Hepatocyte (in vitro differentiated cells): ENCODE data around the gene MYO1E.

Experiments
- EZH2 ChIP-seq: fragments of 200-600 bp; sonication (generic); IDR thresholded peaks from 2 replicates; pipeline ENCODE4 v1.6.1; 2016; ENCODE audit warnings: antibody characterized with exemption, mild to moderate bottlenecking, borderline replicate concordance
- EZH2phosphoT487 ChIP-seq: fragments of 200-600 bp; sonication (generic); IDR thresholded peaks from one replicate; pipeline ENCODE4 v1.6.1; 2018; ENCODE audit warnings: antibody characterized with exemption, mild to moderate bottlenecking, low read depth, moderate library complexity; ENCODE audit not compliant: unreplicated experiment, severe bottlenecking
- TF ChIP-seq, protein P1 (sequence below): fragments of 200-600 bp; sonication (generic); IDR thresholded peaks from 2 replicates; pipeline ENCODE4 v1.5.1; 2016; ENCODE audit warnings: antibody characterized with exemption, mild to moderate bottlenecking; ENCODE audit not compliant: poor library complexity

DNA sequence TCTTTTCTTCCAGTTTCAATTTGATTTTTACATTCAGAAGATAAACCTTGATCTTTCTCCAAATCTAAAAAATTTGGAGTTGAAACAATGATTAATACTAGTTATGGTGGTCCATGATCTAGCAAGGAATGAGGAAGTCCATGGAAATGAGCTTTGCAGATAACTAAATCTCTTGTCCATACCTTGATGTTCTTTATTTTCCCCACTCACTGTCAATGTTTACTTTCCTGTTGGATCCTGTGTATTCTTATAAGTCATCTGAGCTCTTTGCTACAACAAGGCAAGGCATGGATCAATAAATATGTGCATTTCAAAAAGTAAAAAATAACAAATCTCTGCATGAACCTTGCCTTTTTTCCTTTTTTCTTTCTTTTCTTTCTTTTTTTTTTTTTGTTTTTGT, 6.2 kb upstream of the MYO1E start:
- TF ChIP-seq, protein P1, sequence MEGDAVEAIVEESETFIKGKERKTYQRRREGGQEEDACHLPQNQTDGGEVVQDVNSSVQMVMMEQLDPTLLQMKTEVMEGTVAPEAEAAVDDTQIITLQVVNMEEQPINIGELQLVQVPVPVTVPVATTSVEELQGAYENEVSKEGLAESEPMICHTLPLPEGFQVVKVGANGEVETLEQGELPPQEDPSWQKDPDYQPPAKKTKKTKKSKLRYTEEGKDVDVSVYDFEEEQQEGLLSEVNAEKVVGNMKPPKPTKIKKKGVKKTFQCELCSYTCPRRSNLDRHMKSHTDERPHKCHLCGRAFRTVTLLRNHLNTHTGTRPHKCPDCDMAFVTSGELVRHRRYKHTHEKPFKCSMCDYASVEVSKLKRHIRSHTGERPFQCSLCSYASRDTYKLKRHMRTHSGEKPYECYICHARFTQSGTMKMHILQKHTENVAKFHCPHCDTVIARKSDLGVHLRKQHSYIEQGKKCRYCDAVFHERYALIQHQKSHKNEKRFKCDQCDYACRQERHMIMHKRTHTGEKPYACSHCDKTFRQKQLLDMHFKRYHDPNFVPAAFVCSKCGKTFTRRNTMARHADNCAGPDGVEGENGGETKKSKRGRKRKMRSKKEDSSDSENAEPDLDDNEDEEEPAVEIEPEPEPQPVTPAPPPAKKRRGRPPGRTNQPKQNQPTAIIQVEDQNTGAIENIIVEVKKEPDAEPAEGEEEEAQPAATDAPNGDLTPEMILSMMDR = no peak
- TF ChIP-seq EZH2 (no peak), EZH2phosphoT487 (no peak)
